ENCODE measurements around the gene SH3TC1.

Gene SH3TC1

GRCh38 chr4:8216443-8217245 lies 17.6 kb downstream of the SH3TC1 start:
- DNase-seq = no peak

GRCh38 chr4:8217246-8217511 lies 18.1 kb downstream of the SH3TC1 start:
- DNase-seq = no peak

- DNase-seq = no peak
These were observed 18.8 kb downstream of the SH3TC1 start for GRCh38 chr4:8217871-8218270.

GRCh38 chr4:8218371-8219031 lies 19.4 kb downstream of the SH3TC1 start:
- no peak for DNase-seq

- DNase-seq = no peak
These were observed 20.1 kb downstream of the SH3TC1 start for GRCh38 chr4:8219236-8219635.

GRCh38 chr4:8220661-8221450 lies 21.8 kb downstream of the SH3TC1 start:
- peak in 3 of 4 experiments; percentile 62 to 76 (median 70) for DNase-seq

- DNase-seq = peak; percentile 77 to 97 (median 92)
These were observed 22.4 kb downstream of the SH3TC1 start for GRCh38 chr4:8221476-8221875.

GRCh38 chr4:8221985-8222384 lies 22.9 kb downstream of the SH3TC1 start:
- no peak for DNase-seq

- no peak for DNase-seq
These were observed 23.7 kb downstream of the SH3TC1 start for GRCh38 chr4:8222609-8223388.

- DNase-seq = no peak
These were observed 25.3 kb downstream of the SH3TC1 start for GRCh38 chr4:8224267-8224974.

GRCh38 chr4:8224975-8225625 lies 26.0 kb downstream of the SH3TC1 start:
- DNase-seq = peak in 3 of 4 experiments; percentile 41 to 61 (median 43)

GRCh38 chr4:8225706-8226443 lies 26.8 kb downstream of the SH3TC1 start:
- no peak for DNase-seq

- peak; percentile 55 to 78 (median 68) for DNase-seq
These were observed 28.2 kb downstream of the SH3TC1 start for GRCh38 chr4:8227201-8227770.

- no peak for DNase-seq
These were observed 28.8 kb downstream of the SH3TC1 start for GRCh38 chr4:8227771-8228318.

GRCh38 chr4:8228319-8229250 lies 29.5 kb downstream of the SH3TC1 start:
- DNase-seq = peak; percentile 47 to 74 (median 65)

- no peak for DNase-seq
These were observed 30.4 kb downstream of the SH3TC1 start for GRCh38 chr4:8229331-8229975.

GRCh38 chr4:8230033-8230432 lies 30.9 kb downstream of the SH3TC1 start:
- DNase-seq = no peak

- no peak for DNase-seq
These were observed 31.8 kb downstream of the SH3TC1 start for GRCh38 chr4:8230891-8231290.
